HG02623 (cell line): ENCODE data around the gene RPP14.

Experiments
- ATAC-seq: cut with Tn5 transposase; IDR thresholded peaks from one replicate; pipeline ENCODE4 v1.9.1; 2021; ENCODE audit warnings: moderate library complexity; ENCODE audit not compliant: unreplicated experiment

The RPP14 gene

DNA sequence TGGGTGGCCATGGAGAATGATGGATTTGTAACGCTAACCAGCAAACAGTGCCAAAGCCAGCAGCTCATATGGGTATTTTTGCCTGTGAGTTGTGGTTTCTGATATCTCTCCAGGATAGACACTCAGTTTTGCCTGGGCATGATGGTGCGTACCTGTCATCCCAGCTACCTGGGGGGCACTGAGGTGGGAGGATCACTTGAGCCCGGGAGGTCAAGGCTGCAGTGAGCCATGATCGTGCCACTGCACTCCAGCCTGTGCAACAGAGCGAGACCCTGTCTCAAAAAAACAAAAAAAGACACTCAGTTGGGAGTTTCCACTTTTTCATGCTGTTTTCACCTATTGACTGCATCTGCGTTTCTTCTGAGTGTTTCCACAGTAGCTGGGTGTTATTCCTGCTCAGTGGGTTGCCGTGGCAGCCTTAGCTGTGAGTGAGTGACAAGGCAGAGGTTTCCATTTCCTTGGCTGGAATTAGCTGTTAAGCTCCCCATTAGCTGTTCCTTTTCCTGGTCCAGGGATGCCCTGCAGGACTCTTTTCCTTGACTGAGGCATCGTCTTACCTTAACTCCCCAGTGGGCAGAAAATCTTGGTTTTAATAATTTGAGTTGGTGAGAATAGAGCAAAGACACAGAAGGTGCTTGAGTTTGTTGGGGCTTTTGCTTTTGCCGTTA is 14.2 kb upstream of the RPP14 start:
- ATAC-seq, result no peak

DNA sequence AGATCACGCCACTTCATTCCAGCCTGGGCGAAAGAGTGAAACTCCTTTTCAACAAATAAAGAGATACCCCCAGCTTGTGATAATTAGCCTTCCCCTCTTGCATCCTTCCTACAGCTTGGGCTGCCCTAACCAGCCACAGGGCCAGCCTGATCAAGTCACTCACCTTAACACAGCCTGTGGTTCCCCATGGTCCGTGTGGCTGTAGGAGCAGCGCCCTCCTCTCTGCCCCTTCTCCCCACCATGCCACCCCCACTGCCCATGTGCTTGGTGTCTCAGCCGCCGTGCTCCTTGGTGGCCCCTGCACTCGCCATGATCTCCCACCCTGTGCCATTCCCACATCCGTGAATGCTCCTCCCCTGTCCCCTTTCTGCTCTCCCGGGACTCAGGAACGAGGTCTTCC is 13.2 kb upstream of the RPP14 start:
- no peak for ATAC-seq

- ATAC-seq, result no peak
These were observed 12.5 kb upstream of the RPP14 start for GRCh38 chr3:58293516-58293915.

- ATAC-seq, result no peak
These were observed 9.8 kb upstream of the RPP14 start for GRCh38 chr3:58296269-58296668.

DNA sequence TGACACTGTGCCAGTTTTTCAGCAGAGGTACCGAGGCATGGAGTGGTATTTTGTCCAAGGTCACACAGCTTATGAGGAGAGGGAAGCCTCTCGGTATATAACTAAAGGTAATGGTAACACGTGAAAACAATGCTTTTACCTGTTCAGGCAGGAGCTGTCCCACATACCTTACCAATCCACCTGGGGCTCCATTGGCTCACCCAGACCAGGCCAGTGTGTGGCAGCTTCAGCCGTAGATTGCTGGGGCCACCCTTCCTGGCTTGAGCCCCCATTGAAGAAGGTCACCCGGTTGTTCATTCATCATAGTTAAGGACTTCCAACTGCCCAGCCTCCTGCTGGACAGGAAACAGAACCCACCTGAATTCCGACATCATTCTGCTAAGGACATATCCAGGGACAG is 9.2 kb upstream of the RPP14 start:
- ATAC-seq, result no peak

- ATAC-seq, result no peak
These were observed 7.9 kb upstream of the RPP14 start for GRCh38 chr3:58298190-58298589.

DNA sequence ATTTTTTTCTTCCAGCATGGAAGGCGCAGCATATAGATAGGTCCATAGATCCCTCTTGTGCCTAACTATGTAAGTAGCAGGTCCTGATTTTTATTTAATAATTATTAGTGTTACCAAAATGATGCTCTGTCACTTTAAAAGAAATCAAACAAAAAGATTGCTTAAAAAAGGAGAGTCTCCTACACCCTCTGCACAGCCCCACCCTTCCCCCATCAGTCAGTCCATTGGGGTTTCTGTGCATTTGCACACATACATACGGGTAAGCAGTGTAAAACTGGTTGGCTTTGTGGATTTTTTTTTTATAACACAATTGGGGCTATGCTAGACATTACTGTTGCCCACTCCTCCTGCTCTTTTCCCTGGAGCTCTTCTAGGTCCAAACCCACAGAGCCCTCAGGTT is 7.0 kb upstream of the RPP14 start:
- ATAC-seq, result no peak

DNA sequence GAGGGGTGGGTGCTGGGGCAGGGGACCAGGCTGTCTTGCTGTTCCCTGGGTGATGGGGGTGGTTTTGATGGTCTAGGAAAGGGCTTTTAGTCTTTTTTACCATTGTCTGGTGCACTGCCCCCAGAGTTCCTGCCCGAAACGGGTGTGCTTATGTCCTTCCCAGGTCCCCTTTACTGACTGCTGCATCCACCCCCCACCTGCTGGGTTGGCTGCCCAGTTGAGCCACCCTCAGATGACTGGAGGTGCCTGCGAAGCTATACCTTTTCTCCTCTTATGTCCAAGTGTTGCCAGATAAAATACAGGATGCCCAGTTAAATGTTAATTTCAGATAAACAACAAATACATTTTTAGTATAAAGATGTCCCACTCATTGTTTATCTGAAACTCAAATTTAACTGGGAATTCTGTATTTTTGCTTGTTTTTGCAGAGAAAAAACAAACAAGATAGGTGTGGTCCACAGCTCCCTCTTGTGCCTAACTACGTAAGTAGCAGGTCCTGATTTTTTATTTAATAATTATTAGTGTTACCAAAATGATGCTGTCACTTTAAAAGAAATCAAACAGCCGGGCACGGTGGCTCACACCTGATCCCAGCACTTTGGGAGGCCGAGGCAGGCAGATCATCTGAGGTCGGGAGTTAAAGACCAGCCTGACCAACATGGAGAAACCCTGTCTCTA is 6.1 kb upstream of the RPP14 start:
- ATAC-seq, result no peak

- no peak for ATAC-seq
These were observed 1.7 kb downstream of the RPP14 start for GRCh38 chr3:58307639-58308215.

DNA sequence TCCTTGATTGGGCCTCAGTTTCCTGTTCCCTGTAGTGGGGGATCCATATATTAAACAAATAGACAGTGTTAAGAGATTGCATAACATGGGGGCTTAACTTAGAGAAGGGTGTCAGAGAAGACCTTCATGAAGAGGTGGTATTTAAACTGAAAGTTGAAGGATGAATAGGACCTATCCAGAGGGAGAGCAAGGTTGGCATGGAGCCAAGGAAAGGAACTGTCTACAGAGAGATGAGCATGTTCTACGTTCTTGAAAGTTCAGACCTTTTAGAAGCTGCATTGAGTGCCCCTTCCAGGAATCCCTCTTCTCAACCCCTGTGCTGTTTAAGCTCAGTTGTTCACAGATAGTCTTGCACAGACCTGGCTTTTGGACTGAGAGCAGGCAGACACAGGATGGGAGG is 2.7 kb downstream of the RPP14 start:
- ATAC-seq, result no peak

GRCh38 chr3:58317811-58318210 is 11.8 kb downstream of the RPP14 start:
- no peak for ATAC-seq

DNA sequence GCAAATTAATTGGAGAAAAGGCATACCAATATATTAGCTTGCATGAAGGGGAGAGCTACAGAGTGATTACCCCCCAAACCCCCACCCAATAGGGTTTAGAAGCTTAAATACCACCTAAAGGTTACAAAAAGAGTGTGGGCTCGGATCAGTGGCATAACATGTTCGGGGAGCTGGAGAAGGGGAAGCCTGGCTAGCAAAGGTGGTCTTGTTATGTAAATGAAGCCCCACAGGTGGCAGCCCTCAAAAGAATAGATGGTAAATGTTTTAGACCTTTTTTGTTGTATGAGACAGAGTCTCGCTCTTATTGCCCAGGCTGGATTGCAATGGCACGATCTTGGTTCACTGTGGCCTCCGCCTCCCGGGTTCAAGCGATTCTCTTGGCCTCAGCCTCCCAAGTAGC is 15.7 kb downstream of the RPP14 start:
- no peak for ATAC-seq

DNA sequence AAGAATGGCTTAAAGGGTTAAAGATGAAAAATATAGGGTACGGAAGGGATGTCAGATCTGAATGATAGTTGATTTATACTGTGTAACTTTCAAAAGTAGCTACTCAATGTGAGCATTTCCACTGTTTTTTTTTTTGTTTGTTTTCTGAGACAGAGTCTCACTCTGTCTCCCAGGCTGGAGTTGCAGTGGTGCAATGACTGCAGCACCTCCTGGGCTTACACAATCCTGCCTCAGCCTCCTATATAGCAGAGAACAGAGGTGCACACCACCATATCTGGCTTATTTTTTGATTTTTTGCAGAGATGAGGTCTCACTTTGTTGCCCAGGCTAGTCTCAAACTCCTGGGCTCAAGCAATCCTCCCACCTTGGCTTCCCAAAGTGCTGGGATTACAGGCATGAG is 16.7 kb downstream of the RPP14 start:
- no peak for ATAC-seq

DNA sequence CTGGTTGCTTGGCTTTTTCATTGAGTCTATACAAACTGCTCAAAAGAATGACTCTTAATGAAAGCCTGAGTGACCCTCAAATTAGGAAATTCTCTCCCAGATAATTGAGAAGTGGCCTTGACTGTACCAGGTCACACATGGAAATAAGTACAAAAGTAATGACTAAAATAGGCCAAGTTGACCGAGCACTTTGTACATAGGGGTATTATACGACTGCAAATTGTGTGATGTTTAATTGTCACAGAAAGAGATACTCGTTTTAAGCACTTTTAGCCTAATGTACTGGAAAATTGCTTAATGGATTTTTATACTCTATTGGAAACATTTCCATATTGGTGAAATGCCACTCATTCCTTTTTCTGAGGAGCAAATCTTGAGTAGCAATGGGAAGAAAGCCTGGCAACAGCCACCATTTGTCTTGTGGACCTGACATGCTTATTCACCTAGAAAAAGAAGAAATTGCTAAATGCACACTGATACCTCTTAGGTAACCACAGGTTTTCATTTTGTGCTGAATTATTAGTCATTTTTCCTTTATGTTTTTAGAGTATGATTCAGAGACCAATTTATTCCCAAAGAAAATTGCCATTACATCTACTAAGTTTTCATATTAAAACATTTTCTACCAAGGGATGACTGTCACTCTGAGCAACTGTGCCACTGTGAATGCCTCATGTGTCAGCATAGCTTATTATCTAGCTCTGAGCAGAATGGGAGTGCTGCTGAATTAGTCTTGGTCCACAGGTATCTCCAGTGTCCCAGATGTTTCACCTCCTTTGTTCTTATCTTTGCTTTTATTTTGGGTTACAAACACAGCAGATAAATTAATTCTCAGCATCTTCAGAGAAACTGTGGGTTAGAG is 17.7 kb downstream of the RPP14 start:
- no peak for ATAC-seq

- no peak for ATAC-seq
These were observed 18.6 kb downstream of the RPP14 start for GRCh38 chr3:58324391-58325390.

GRCh38 chr3:58325525-58325992 is 19.5 kb downstream of the RPP14 start:
- ATAC-seq, result no peak

GRCh38 chr3:58326267-58326900 is 20.3 kb downstream of the RPP14 start:
- no peak for ATAC-seq

GRCh38 chr3:58329150-58329921 is 23.3 kb downstream of the RPP14 start:
- ATAC-seq, result no peak

DNA sequence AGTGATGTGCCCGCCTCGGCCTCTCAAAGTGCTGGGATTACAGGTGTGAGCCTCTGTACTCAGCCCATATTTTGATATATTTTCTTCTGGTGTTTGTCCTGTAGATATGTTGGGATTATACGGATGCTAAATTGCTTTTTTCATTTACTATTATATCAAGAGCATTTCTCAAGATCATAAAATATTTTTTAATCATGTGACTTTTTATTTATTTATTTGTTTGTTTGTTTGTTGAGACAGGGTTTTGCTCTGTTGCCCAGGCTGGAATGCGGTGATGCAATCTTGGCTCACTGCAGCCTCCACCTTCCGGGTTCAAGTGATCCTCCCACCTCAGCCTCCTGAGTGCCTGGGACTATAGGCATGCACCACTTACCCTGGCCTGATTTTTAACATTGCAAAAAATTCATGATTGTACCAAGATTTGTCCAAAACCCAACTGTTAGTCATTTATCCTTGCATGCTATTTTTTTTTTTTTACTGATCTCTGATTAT is 23.9 kb downstream of the RPP14 start:
- ATAC-seq, result no peak
